Measurements from ENCODE around the gene OR2V2.
A peak's percentile ranks its signal among the peaks of the same experiment; 100 is the strongest.
"Not testable (repeated sequence)": the region's sequence is repeated elsewhere in the genome, so short reads cannot be mapped to it uniquely, and the experiment has no call there.

Gene OR2V2

GRCh38 chr5:181169459-181170236, 22.3 kb downstream of the OR2V2 start:
- DNase-seq (ENCODE audit: low read depth): peak; percentile 90

- DNase-seq (ENCODE audit: low read depth): no peak
These were observed 22.9 kb downstream of the OR2V2 start for GRCh38 chr5:181170237-181170825.

- DNase-seq (ENCODE audit: low read depth): no peak
These were observed 23.6 kb downstream of the OR2V2 start for GRCh38 chr5:181170996-181171395.

- DNase-seq (ENCODE audit: low read depth): no peak
These were observed 24.4 kb downstream of the OR2V2 start for GRCh38 chr5:181171782-181172181.

GRCh38 chr5:181173027-181173419, 25.6 kb downstream of the OR2V2 start:
- no peak for DNase-seq (ENCODE audit: low read depth)

GRCh38 chr5:181173420-181174342, 26.3 kb downstream of the OR2V2 start:
- peak; percentile 76 for DNase-seq (ENCODE audit: low read depth)

- DNase-seq (ENCODE audit: low read depth): no peak
These were observed 29.0 kb downstream of the OR2V2 start for GRCh38 chr5:181176254-181176952.

- not testable (repeated sequence) for DNase-seq (ENCODE audit: low read depth)
These were observed 30.2 kb downstream of the OR2V2 start for GRCh38 chr5:181177559-181177958.

- no peak for DNase-seq (ENCODE audit: low read depth)
These were observed 34.5 kb downstream of the OR2V2 start for GRCh38 chr5:181181650-181182565.

- DNase-seq (ENCODE audit: low read depth): no peak
These were observed 35.3 kb downstream of the OR2V2 start for GRCh38 chr5:181182651-181183050.

- DNase-seq (ENCODE audit: low read depth): no peak
These were observed 37.4 kb downstream of the OR2V2 start for GRCh38 chr5:181184845-181185216.

GRCh38 chr5:181185560-181185959, 38.2 kb downstream of the OR2V2 start:
- DNase-seq (ENCODE audit: low read depth): no peak

GRCh38 chr5:181186022-181186421, 38.6 kb downstream of the OR2V2 start:
- no peak for DNase-seq (ENCODE audit: low read depth)

- no peak for DNase-seq (ENCODE audit: low read depth)
These were observed 39.7 kb downstream of the OR2V2 start for GRCh38 chr5:181186986-181187499.

GRCh38 chr5:181187500-181188213, 40.3 kb downstream of the OR2V2 start:
- peak; percentile 66 for DNase-seq (ENCODE audit: low read depth)

GRCh38 chr5:181188700-181189362, 41.4 kb downstream of the OR2V2 start:
- DNase-seq (ENCODE audit: low read depth): peak; percentile 81

GRCh38 chr5:181189363-181189961, 42.1 kb downstream of the OR2V2 start:
- peak; percentile 59 for DNase-seq (ENCODE audit: low read depth)

GRCh38 chr5:181189962-181190710, 42.8 kb downstream of the OR2V2 start:
- no peak for DNase-seq (ENCODE audit: low read depth)

Data from activated T-cell treated with anti-CD3 and anti-CD28 coated beads for 24 hours (primary cell).